GM19395 (cell line): ENCODE measurements around the gene IL17B.

Experiments used
- ATAC-seq: cut with Tn5 transposase; IDR thresholded peaks from one replicate; pipeline ENCODE4 v1.9.1; 2021; ENCODE audit warnings: mild to moderate bottlenecking, moderate library complexity; ENCODE audit not compliant: unreplicated experiment

IL17B gene

DNA sequence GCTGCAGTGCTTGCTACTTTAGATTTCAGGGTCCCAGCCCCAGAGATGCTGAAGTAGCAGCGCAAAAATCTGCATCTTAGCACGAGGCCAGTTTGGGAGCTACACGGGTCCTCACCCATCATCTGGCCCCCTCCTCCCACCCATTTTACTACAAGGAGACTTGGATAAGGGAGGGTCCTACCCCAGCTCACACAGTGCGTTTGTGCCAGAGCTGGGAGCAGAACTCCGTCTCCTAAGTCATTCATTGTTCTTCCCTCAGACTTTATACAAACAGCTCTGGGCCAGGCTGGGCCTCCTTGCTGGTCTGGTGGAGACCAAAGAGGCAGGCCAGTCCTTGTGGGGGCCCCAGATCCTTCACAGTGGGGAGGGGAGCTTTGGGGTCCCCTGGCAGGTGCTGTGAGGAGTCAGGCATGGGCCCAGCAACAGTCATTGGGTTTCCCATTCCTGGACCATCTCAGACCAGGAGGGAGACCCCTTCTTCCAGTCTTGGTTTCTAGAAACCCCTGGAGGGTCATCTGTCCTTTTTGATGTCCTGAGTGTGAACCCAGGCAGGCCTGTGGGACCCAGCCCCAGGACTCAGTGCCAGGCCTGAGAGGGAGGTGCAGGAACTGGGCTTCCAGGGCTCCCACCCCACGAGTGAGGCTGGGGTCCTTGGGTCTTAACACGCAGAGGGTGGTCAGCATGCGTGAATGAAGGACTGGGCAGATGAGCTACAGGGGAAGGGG lies 2.3 kb upstream of the IL17B start:
- ATAC-seq, result peak; percentile 43

DNA sequence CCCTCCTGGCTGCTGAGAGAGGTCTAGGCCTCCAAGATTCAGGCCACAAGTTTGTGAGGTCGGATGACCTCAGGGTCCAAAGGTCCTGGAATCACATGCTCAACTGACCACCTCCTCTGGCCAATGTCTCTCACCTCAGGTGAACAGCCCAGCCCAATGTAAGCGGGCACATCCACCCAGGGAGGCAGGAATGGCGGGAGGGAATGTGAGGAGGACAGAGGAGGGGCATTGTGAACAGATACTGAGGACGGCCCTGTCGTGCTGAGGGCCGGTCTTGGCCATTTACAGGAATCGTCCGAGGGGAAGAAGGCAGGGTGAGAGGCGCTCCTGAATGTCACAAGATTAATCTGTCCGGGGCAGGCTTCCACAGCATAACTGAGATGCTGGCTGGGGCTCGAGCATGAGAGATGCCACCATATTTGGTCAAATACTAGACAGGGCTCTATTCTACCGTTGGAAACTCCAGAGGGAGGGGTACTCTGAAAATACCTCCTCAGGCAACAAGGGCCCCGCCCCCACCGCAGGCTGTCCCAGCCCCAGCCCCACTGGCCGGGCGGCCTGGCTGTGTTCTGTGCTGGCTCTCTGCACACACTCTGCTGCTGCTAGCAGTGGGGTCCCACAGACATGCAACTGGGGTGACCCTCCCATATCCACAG lies 1.5 kb upstream of the IL17B start:
- no peak for ATAC-seq

DNA sequence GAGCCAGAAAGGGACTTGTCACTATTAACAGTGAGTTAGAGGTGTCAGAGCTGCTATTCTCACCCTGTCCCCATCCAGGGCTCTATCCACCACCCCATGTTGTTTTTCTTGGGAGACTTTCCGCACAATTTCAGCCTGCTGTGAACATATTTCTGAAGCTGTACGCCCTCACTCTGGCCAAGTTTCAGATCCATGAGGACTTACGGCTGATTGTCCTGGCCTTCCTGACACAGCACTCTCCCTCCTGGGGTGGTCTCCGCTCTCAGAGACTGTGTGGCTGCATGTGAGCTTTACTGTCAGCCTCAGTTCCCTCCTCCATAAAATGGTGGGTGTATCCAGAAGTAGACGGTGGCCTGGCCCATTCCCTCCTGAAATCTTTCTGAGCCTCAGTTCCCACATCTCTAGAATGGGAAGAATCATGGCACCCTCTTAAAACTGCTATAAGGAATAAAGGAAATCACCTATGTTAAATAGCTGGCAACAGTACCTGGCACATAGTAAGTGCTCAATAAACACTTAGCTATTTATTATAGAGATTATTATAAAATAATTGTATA lies 804 bp upstream of the IL17B start:
- no peak for ATAC-seq

DNA sequence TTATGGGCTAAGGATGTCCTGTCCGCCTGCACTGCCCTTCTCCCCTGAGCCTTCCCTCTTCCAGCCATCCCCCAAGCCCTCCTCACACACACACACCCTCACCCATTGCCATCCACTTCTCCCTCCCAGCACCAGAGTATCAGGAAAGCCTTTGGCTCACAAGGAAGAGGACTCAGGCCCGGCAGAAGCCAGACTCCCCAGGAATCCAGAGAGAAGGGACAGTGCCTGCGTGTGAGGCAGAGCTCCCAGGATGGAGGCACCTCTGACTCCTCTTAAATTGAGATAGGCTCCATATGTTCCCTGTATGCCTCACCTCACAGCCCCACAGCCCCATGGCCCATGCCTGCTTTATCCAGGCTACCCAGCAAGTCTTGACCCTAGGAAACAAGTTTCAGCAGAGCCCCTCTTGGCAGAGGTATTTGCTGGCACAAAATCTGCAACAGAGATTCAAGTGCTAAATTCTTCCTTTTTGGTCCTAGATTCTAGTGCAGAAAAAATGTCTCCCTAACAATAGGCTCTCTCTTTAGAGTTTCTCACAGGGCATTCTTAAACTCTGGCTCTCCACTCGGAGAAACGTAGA lies 761 bp downstream of the IL17B start:
- no peak for ATAC-seq

DNA sequence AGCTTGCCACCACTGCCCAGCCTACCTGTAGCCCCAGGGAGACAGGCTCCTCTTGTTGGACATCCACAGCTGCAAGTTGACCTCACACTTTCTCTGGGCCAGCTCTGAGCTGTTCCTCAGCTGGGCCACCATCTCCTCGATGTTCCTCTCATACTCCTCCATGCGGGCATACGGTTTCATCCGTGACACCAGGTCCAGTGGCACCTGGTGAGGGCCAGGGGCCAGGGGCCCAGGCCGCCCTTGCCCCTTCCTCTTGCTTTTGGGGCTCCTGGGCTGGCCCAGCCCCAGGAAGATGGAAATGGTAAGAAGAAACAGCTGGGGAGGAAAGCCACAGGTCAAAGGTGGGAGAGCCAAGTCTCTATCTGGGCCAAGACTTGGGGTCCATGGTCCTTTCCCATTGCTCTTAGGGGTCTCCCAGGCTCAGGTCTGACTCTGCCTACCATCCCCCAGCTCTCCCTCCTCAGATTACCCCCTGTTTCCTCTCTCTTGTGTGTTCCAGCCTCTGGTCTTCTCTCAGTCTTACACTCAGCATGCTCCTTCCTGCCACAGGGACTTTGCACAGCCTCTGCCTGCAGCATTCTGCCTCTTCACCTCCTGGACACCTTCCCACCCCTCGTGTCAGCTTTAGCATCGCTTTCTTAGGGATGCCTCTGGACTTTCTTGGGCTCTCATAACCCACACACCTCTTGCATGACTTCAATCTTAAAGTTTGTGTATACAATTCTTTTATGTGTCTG lies 2.2 kb downstream of the IL17B start:
- ATAC-seq, result no peak

DNA sequence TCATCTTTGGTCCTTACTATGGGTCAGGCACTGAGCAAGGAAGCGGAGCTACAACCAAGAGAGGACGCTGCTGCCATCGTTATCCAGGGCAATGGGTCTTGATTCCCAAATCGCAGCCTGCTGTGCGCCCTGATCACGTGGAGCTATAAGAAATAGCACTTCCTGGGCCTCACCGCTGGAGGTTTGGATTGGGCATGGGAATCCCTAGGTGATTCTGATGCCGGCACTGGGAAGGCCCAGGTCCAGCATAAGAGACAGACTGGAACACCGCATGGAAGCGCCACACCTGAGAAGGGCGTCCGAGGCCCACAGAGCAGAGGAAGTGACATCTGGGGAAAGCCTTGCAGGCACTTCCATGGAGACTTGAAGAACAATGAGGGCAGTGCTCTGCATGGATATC lies 3.0 kb downstream of the IL17B start:
- ATAC-seq, result no peak

DNA sequence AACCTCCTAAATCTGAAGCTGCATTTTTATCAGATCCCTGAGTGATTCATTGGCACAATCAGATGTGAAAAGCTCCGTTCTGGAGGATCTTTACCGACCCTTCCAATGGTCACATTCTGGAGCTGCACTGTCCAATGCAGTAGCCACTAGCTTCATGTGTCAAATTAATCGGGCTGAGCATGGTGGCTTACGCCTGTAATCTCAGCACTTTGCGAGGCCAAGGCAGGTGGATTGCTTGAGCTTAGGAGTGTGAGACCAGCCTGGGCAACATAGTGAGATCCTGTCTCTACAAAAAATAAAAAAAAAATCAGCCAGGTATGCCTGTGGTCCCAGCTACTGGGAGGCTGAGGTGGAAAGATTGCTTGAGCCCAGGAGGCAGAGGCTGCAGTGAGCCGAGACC lies 3.7 kb downstream of the IL17B start:
- no peak for ATAC-seq

DNA sequence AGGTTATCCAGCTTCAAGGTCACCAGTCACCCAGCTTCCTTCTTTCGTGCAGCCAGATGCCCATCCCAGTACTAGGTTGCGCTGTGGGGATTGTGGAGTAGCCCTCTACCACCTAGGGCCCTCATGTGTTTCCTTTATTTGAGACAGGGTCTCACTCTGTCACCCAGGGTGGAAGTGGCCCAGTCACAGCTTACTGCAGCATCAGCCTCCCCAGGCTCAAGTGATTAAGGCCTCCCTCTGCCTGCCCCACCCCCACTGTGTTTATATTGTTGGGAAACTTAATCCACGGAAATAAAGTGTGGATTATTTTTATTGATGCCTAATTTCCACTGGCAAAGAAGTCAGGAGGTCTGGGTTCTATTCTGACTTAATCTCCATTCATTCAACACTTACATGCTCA lies 4.3 kb downstream of the IL17B start:
- no peak for ATAC-seq

DNA sequence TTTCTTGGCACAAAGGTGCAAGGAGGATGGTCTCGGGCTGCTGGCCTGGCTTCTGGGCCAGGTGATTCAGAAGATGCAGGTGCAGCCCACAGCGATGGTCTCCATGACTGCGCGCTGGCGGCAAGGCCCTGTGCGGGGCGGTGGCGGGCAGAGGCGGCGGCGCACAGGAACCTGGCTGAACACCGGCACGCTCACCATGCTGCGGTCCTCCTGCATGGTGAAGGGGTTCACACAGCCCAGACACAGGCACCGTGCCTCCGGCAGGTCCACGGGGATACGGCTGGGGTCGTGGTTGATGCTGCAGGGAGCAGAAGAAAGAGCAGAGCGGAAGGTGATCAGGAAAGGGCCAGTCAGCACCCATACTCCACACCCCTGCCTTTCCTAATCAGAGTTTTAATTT lies 4.8 kb downstream of the IL17B start:
- no peak for ATAC-seq

DNA sequence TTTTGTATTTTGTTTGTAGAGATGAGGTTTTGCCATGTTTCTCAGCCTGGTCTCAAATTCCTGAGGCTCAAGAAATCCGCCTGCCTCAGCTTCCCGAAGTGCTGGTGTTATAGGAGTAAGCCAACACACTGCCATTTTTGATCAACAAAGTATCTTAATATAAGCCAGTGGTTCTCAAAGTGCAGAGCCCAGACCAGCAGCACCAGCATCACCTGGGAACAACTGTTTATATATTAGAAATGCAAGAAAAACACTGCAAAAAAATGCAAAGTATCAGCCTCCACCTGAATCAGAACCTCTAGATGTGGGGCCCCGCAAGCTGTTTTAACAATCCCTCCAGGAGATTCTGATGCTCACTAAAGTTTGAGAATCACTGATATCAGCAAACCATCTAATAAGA lies 6.2 kb downstream of the IL17B start:
- ATAC-seq, result no peak

DNA sequence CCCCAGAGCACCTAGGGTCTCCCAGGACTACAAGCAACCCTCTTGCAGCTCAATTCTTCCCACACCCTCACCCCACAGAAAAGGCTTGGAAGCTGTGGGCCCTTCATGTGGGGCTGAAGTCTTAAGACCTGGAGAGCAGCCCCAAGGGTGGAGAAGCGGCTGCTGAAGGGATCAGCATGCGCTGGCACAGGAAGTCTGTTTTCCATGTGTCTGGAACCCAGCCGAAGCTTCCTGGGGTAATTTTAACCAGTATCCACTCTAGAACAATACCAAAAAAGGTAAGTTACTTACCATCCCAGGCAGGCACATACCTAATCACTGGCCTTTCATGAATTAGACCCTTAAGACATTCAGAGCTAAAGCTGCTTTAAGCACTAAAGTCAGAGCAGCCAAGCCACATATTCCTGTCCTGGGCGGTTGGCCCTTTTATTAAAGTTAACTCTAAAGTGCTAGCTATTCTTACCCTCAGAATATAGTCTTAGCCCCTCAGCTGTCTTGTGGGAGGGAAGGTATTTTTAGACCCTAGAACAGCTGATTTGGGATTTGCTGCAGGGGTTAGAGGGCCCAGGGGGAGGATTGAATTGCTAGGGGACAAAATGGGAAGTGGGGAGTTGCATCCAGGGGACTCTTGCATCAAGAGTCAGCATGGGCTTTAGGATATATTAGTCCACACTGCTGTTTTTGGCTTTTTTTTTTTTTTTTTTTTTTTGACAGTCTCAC lies 6.9 kb downstream of the IL17B start:
- no peak for ATAC-seq

DNA sequence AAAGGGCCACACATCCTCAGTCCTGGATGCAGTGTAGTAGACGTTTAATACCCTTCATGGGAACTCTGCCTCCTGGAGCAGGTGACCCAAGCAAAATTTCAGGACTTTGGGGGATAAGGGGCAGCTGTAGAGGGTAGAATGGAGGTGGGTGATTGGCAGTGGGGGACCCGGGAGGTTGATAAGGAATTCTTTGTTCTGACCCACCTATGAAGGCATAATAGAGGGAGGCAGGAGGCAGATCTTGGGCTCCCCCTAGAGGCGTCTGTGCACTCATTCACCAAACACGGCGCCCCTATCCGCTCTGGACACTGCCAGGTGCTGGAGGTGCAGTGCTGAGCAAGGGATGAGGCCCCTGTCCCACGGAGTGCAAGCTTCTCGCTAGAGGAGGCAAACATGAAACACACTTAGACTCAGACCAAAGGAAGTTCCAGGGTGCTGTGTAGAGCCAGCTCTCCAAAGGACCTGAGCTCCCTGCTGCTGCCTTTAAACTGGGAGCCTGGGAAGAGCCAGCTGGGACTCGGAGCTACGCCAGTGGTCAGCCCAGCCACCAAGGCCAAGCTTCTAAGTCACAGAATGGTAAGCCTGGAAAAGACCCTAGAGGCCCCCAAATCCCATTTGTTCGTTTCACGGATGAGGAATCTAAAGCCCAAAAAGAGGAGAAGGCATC lies 7.7 kb downstream of the IL17B start:
- peak; percentile 88 for ATAC-seq

DNA sequence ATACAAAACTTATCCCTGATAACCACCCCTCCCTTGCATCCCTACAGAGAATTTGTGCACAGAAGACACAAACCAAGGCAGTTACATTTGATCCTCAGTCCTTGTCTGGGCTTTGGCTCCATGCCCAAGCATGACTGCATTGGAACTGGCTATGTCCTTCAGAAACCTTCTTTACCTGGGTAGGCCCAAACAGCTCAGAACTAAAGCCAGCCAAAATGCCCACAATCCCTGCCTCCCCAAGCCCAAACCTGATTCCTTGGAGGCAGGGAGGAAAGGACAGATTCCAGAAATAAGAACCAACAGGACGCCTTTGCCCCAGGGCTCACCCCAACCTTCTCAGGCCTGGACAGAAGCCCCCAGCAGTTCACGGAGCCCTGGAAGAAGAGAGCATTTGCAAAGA lies 8.2 kb downstream of the IL17B start:
- no peak for ATAC-seq

DNA sequence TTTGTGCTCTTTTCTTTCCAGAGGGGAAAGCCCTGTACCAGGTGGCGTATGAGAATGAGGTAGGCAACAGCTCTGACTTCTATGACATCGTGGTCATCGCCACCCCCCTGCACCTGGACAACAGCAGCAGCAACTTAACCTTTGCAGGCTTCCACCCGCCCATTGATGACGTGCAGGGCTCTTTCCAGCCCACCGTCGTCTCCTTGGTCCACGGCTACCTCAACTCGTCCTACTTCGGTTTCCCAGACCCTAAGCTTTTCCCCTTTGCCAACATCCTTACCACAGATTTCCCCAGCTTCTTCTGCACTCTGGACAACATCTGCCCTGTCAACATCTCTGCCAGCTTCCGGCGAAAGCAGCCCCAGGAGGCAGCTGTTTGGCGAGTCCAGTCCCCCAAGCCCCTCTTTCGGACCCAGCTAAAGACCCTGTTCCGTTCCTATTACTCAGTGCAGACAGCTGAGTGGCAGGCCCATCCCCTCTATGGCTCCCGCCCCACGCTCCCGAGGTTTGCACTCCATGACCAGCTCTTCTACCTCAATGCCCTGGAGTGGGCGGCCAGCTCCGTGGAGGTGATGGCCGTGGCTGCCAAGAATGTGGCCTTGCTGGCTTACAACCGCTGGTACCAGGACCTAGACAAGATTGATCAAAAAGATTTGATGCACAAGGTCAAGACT lies 11.0 kb downstream of the IL17B start:
- ATAC-seq, result no peak

DNA sequence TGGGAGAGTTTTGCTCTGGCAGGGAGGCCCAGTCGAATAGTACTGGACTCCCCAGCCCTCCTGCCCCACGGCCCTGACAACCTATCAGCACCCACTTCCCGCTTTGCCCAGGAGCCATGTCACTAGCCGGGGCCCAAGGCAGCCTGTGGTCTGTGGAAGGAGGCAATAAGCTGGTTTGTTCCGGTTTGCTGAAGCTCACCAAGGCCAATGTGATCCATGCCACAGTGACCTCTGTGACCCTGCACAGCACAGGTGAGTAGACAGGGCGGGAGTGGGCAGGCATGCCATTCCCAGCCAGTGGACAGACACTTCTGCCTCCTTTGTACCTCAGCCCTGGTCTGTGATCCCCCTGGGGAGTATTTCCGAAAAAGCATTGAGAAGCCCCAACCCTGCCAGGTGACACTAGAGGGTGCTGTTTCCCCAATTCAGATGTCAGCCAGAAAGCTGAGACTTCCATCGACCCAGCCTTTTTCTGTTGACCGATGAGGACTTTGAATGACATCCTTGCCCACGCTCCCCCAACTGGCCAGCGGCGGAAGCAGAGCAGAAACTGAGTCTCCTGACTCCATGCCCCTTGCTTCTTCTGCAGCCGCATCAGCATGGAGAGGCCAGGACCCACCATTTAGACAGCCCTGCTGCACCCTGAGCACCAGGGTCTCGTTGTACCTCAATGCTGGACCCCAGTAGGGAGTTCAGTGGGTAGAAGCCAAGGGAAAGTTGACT lies 11.7 kb downstream of the IL17B start:
- ATAC-seq, result peak; percentile 70

DNA sequence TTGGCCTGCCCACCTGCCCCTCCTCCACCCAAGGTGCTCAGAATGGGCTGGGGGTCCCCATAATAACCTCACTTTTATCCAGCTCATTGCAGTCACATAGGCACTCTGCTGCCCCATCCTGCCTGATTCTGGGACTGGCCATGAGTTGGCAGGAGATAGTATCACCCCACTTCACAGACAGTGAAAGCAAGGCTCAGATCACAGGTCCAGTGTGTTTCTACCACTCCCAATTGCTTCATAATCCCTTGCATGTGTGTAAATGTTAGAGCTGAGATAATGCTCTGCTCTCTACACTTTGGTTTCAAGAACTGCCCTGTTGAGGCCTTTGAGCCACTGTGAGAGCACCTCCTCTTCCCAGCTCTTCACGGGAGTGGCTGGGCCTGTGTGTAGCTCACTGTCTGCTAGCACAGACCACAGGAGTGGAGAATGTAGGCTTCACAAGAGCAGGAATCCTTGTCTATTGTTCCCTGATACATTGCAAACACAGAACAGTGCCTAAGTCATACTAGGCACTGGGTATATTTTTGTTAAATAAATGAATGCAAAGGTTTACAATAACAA lies 12.8 kb downstream of the IL17B start:
- ATAC-seq, result no peak

DNA sequence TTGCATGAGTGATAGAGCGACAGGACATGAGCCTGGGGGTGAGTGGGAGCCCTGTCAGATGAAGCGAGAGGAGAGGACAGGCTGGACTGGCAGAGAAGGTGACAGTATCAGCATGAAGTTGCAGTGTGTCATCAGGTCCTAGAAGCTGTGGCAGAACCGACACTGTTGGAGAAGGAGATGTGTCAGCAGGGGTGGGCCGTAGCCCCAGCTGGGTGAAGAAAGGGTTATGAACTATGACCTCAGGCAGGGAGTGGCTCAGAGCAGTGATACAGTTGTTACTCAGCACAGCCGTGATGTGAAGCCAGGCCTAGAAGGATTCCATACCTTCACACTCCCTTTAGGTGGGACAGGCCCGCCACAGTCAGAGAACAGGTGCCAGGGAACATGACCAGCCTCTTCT lies 13.7 kb downstream of the IL17B start:
- no peak for ATAC-seq

DNA sequence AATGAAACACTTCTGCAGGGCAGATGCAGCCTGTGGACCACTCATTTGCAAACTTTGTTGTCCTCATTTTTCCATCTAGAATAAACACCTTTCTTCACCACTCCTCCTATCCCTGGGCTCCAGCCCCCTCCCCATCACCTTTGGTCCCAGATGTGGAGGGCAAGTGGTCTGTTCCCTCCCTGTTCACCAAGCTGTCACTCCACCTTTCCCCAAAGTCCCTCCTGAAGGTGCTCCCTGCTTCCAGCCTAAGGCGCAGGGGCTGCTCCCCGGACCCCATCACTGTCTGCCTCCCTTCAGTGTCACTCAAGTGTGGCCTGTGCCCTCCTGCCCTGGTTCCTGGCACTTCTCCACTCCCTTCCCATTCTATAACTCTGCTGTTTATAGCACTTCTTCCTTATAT lies 14.4 kb downstream of the IL17B start:
- no peak for ATAC-seq

DNA sequence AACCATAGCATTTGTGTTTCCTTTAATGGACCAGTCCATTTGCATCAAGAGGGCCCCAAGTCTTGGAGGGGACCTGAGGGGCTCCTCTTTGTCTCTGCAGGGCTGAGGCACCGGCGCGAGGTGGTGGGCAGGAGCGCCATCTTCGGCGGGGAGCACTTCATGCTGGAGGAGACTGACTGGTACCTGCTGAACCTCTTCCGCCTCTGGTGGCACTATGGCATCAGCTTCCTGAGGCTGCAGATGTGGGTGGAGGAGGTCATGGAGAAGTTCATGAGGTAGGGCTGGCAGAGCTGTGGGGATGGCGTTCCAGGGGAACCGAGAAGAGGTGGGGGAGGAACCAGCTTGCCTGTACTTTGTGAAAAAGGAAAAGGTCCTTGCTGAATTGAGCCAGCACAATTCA lies 15.2 kb downstream of the IL17B start:
- ATAC-seq, result no peak
